ENCODE measurements around the gene TMEM132C. TPM values are rescaled to one million over a fixed set of nuclear protein-coding genes. Genes with fewer than 3 reads are reported as not detected.
A peak's percentile ranks its signal among the peaks of the same experiment; 100 is the strongest.

Gene TMEM132C
- total and polyA plus RNA-seq, 2 of the 8 experiments (the other 6 are each of a cell fraction or from before 2014, with no cell fraction given), result 0.23 to 0.76 TPM

GRCh38 chr12:128336204-128337070, 69.5 kb downstream of the TMEM132C start:
- H3K18ac ChIP-seq (ENCODE audit: extremely low read depth, low read length), result no peak overlapping the region
- H3K79me1 ChIP-seq (ENCODE audit: low read depth, low read length), result no peaks in the 10 kb centered on the region
- no peak overlapping the region for H2BK120ac ChIP-seq (replicated peaks; ENCODE audit: low read depth, low read length)
- 79% methylated on average over 3 of the region's 3 CpGs; no CpG with 5 or more reads in 1 of the 2 experiments for WGBS, 2 experiments (ENCODE audit: extremely low coverage in 1 of 2, insufficient coverage in 1 of 2, insufficient read length in 1 of 2, insufficient replicate concordance in 2 of 2, low coverage in 1 of 2, low lambda C conversion rate in 2 of 2, missing lambda C conversion rate in 1 of 2)
- no peak overlapping the region for H3K23ac ChIP-seq (ENCODE audit: insufficient read length)
- H2BK15ac ChIP-seq (ENCODE audit: low read length), result no peak overlapping the region
- no peak overlapping the region for H4K5ac ChIP-seq (ENCODE audit: insufficient read length, low read depth, low read length)
- H3K4me1 ChIP-seq (replicated peaks in 1 of 4; ENCODE audit: control insufficient read depth in 3 of 4, insufficient read depth in 4 of 4, low read length in 3 of 4), result peaks cover 6 to 19% (median 14%) of the 10 kb centered on the region in 4 experiments
- no peak overlapping the region for H4K8ac ChIP-seq (ENCODE audit: extremely low read depth, insufficient read depth, low read length)
- H4K91ac ChIP-seq (replicated peaks; ENCODE audit: insufficient read length, low read length), result no peak overlapping the region
- H3K9me3 ChIP-seq (ENCODE audit: insufficient read depth in 2 of 2, low read depth in 1 of 2, low read length in 1 of 2), result no peaks in the 10 kb centered on the region
- H4K20me1 ChIP-seq (replicated peaks in 1 of 2; ENCODE audit: control insufficient read depth in 1 of 2, insufficient read depth in 2 of 2, low read length in 2 of 2), result peaks cover 0 to 7% of the 10 kb centered on the region in 2 experiments
- H3K27me3 ChIP-seq (replicated peaks in 1 of 4; ENCODE audit: control insufficient read depth in 3 of 4, extremely low read depth in 1 of 4, insufficient read depth in 3 of 4, low read length in 3 of 4), result peaks cover 0 to 9% (median 4%) of the 10 kb centered on the region in 4 experiments; a peak in 4 of 7 replicates
- H3K9ac ChIP-seq (replicated peaks in 1 of 4; ENCODE audit: extremely low read depth in 1 of 4, low read depth in 3 of 4, low read length in 3 of 4), result no peak overlapping the region
- peak overlapping the region; percentile 1; the same call in 1 of the 2 replicates for H2BK5ac ChIP-seq (ENCODE audit: low read depth, low read length)
- FAIRE-seq (no peak), DNase-seq (ENCODE audit: low read depth in 1 of 2, low spot score in 2 of 2) (no peak)
- no peaks in the 10 kb centered on the region for H3K36me3 ChIP-seq (ENCODE audit: control insufficient read depth in 2 of 4, insufficient read depth in 4 of 4, low read length in 3 of 4)
- no peak overlapping the region for H2AK5ac ChIP-seq (ENCODE audit: low read depth, low read length)
- peak overlapping the region in 1 of 4 experiments; percentile 41; a peak in 1 of 8 replicates for H3K4me3 ChIP-seq (ENCODE audit: extremely low read depth in 1 of 4, insufficient read depth in 2 of 4, low read depth in 3 of 4, low read length in 4 of 4)
- H2AFZ ChIP-seq (ENCODE audit: low read length), result 0 out of 2 replicates have a peak overlapping the region, but pooled peaks have one; percentile 11
- H3K56ac ChIP-seq (replicated peaks; ENCODE audit: insufficient read length, low read depth, low read length), result no peak overlapping the region
- POLR2A ChIA-PET (ENCODE audit: partially characterized antibody), result no interaction called here
- CTCF ChIA-PET (ENCODE audit: partially characterized antibody), result interaction anchor here (0.8 to 1.1 kb wide), 4 partner anchors 13 to 180 kb away, joined by 3 to 5 read pairs (median 4); partner anchors contain the start of gene TMEM132C
- H2BK20ac ChIP-seq (ENCODE audit: low read length), result 0 out of 2 replicates have a peak overlapping the region, but pooled peaks have one; percentile 15
- 0 out of 4 replicates have a peak, but pooled peaks cover 0 to 3% of the 10 kb centered on the region in 2 experiments for H3K79me2 ChIP-seq (ENCODE audit: control insufficient read depth in 1 of 2, insufficient read depth in 2 of 2, low read length in 2 of 2)
- no peak overlapping the region for H3K4ac ChIP-seq (replicated peaks; ENCODE audit: insufficient read length, low read depth, low read length)
- peak overlapping the region; percentile 7; the same call in 1 of the 2 replicates for H2BK12ac ChIP-seq (ENCODE audit: low read depth, low read length)
- peak overlapping the region; percentile 62 to 77; a peak in 3 of 4 replicates for H3K4me2 ChIP-seq (ENCODE audit: insufficient read depth in 1 of 2, low read depth in 2 of 2, low read length in 2 of 2)
- no peak overlapping the region for H3K27ac ChIP-seq (ENCODE audit: low read depth, low read length)
- H3K14ac ChIP-seq (ENCODE audit: insufficient read length), result no peak overlapping the region
- H3K23me2 ChIP-seq (ENCODE audit: low read depth, low read length), result peaks cover 12% of the 10 kb centered on the region
- no peak for TF ChIP-seq TAF1 (IDR thresholded peaks at IDR 0.05; ENCODE audit: low read depth, low read length)
- no peak for TF ChIP-seq CTBP2 (IDR thresholded peaks at IDR 0.05; ENCODE audit: borderline replicate concordance, insufficient read depth, insufficient read length, low read length)
- TF ChIP-seq PHF8 (conservative IDR thresholded peaks at IDR 0.05; ENCODE audit: low read depth, low read length), result no peak
- TF ChIP-seq RAD21 (IDR thresholded peaks at IDR 0.05 in 1 of 2, conservative IDR thresholded peaks at IDR 0.05 in 1 of 2; ENCODE audit: low read depth in 2 of 2, low read length in 2 of 2), result no peak
- TF ChIP-seq TEAD4 (IDR thresholded peaks at IDR 0.05; ENCODE audit: low read depth, low read length), result no peak
- TF ChIP-seq KDM5A (IDR thresholded peaks at IDR 0.05; ENCODE audit: low read length), result no peak
- TF ChIP-seq HDAC2 (IDR thresholded peaks at IDR 0.05; ENCODE audit: borderline replicate concordance in 1 of 2, low read depth in 2 of 2, low read length in 2 of 2), result no peak
- no peak for TF ChIP-seq EGR1 (IDR thresholded peaks at IDR 0.05; ENCODE audit: borderline replicate concordance, low read depth, low read length)
- TF ChIP-seq BCL11A (IDR thresholded peaks at IDR 0.05; ENCODE audit: low read depth in 2 of 2, low read length in 2 of 2), result no peak
- TF ChIP-seq SP1 (IDR thresholded peaks at IDR 0.05; ENCODE audit: low read depth, low read length), result no peak
- TF ChIP-seq POU5F1 (IDR thresholded peaks at IDR 0.05; ENCODE audit: low read depth, low read length), result no peak
